ENCODE measurements around the gene RIPPLY3.

The RIPPLY3 gene, protein sequence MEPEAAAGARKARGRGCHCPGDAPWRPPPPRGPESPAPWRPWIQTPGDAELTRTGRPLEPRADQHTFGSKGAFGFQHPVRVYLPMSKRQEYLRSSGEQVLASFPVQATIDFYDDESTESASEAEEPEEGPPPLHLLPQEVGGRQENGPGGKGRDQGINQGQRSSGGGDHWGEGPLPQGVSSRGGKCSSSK

DNA sequence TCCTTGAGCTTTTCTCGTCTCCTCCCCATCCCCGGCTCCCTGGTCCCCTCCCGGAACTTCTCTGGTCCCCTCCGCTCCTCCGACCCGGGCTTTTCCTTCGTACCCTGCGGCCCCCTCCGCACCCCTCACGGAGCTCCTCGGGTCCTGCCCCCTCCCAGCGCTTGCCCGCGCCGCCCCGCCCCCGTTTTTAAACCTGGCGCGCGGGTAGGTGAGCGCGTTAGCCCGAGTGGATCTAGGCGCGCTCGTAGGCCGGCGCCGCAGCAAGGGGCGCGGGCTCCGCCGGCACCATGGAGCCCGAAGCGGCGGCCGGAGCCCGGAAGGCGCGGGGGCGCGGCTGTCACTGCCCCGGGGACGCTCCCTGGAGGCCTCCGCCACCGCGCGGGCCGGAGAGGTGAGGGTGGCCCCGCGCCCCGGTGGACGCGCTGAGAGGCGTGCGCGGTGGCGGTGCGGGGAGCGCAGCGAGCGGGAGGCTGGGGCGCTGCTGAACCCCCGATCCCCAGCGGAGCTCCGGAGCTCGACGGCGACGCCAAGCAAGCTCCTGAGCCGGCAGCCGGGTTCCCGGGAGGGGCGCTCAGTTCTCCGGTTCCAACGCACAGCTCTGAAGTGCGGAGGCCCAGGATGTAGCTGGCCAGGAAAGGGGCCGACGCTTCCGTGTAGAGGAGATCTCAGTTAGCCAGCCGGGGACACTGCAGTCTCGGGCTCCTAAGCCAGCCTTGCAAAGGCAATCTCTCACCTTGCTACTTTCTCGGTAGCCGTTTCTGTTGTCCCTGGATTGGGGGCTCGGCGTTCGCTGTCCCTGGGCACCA lies at the start of gene RIPPLY3:
RIPPLY3 (plus strand) TSS at position 217 of the 806 bp plus-strand sequence; CDS start at position 288, 71 bp downstream.
- DNase-seq (ENCODE audit: low read depth), result no peak

DNA sequence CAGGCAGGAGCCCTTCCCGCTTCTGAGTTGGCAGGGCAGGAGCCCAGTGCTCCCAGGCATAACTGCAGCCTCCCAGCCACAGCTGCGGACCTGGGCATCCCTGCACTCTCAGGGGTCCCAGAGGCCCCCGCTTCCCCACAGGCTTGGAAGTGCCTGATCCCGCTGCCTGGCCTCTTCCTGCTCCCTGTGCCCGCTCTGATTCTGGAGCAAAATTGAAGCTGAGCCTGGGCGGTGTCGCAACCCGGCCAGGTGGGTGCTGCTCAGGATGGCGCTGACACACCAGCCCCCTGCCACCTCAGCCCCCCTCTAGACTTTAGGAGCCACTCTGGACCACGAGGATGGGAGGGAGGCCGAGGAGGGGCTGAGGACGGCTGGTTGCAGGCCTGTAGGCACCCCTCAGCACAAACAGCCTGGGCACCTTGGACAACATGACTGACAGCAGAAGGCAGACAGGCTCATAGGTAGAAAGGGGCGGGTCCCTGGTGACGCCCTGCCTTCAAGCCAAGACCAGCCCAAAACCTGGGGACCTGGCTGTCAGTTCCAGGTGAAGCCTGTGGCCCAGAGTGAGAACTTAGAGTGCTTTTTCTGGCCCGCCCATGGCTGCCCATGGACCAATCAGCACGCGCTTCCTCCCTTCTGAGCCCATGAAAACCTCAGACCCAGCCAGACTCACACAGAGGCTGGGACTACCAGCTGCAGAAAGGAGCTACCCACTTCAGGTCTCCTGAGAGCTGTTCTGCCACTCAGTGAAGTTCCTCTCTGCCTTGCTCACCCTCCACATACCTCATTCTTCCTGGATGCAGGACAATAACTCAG lies 47.3 kb upstream of the RIPPLY3 start:
- no peak for DNase-seq (ENCODE audit: low read depth)

DNA sequence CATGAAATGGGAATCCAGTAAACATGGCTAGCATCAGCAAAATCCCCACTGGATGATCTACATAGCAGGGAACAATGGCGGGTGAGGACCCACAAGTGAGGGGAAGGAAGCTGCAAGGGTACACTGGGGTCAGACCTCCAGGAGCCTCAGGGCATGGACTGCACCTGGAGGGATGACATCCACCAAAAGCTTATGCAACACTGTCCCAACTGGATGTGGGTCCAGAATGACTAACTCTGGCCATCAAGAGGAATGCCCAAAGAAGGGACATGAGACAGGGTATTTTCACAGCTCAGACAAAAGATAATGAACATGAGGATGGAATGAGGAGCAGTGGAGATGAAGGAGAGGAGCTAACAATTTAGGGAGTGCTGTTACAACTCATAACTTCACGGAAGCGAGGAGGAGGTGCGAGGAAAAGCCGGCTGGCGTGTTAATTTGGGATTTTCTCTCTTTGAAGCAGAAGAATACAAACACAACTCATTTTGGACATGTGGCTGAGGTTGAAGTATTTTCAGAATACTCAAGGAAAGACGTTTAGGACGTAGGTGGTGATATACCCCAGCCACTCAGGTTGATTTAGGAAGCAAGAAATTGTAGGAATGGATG lies 45.7 kb upstream of the RIPPLY3 start:
- DNase-seq (ENCODE audit: low read depth), result no peak

DNA sequence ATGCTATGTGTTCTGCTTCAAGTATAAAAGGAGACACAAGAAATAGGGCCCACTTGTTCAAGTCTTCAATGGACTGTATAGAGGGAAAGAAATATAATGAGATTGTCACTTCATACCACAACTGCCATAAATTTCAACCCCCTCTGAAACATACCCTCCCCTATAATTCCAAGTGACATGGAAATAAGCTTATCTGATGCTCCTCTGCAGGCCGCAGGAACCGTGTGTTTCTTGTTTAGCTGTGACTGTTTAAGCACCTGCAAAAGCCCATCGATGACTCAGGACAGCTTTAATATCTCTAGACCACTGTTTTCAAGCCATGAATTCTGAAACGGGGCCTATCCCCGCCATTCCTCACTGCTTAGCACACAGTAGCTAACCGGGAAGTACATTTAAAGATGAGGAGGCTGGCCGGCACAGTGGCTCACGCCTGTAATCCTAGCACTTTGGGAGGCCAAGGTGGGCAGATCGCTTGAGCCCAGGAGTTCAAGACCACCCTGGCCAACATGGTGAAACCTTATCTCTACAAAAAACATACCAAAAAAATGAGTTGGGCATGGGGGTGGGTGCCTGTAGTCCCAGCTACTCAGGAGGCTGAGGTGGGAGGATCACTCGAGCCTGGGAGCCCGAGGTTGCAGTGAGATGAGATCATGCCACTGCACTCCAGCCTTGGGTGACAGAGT lies 44.3 kb upstream of the RIPPLY3 start:
- DNase-seq (ENCODE audit: low read depth), result no peak

DNA sequence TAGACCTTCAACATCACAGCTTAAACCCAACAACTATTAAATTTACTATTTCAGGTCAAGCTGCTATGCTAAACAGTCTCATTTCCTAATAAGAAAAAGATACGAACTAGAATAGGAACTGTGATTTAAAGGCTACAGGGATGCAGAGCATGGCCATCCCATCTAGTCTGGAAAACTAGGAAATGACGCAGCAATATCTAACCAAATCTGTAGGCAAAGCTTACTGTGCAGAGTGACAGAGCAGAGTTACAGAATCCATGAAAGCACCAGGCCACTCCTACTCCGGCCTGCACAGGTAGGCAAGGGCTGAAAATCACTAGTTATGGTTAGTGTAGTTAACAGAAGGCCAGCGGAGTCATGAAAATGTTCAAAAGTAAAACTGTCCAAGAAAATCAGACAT lies 42.1 kb upstream of the RIPPLY3 start:
- DNase-seq (ENCODE audit: low read depth), result no peak

DNA sequence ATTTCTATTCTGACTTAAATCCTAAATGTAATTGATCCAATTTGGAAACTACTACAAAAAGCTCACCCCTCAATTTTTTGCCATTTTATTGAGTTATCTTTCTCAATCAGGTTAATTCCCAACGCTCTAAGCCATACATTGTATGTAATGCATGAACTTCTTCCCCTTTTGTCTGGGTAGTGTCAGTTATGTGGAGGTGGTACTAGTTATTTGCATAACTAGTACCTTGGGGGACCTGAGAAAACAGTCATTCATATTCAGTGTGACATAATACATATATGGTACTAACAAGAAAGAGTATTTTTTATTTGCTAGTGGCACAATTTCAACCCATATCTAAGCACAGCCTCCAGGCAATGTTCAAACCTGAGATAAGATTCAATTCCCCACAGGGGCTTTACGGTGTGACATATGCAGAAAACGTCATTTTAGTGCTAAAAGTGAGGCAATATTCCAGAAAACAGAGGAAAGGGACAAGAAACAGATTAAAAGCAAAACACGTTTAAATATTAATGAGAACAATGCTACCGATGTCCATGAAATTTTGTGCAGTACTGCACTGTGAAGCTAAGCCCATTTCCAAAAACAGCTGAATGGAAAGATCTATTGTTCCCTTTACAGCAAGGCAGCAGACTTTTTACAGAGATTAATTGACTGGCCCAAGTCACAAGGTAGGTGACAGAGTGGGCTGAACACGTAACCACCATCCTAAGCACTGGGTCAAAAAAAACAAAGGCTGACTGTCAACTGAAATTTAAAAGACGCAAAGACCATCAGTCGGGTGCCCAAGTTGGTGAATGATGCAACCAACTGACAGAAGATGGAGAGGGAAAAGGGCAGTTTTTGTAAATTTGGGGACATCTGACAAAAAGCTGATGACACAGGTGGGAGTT lies 41.4 kb upstream of the RIPPLY3 start:
- no peak for DNase-seq (ENCODE audit: low read depth)

DNA sequence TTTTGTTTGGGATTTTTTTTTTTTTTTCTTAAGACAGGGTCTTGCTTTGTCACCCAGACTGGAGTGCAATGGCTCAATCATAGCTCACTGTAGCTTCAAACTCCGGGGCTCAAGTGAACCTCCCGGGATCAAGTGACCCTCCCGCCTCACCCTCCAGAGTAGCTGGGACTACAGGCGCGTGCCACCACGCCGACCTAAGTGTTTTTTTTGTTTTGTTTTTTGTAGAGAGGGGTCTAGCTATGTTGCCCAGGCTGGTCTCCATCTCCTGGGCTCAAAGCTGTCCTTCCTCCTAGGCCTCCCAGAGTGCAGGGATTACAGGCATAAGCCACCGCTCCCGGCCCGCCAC lies 40.8 kb upstream of the RIPPLY3 start:
- DNase-seq (ENCODE audit: low read depth), result no peak

DNA sequence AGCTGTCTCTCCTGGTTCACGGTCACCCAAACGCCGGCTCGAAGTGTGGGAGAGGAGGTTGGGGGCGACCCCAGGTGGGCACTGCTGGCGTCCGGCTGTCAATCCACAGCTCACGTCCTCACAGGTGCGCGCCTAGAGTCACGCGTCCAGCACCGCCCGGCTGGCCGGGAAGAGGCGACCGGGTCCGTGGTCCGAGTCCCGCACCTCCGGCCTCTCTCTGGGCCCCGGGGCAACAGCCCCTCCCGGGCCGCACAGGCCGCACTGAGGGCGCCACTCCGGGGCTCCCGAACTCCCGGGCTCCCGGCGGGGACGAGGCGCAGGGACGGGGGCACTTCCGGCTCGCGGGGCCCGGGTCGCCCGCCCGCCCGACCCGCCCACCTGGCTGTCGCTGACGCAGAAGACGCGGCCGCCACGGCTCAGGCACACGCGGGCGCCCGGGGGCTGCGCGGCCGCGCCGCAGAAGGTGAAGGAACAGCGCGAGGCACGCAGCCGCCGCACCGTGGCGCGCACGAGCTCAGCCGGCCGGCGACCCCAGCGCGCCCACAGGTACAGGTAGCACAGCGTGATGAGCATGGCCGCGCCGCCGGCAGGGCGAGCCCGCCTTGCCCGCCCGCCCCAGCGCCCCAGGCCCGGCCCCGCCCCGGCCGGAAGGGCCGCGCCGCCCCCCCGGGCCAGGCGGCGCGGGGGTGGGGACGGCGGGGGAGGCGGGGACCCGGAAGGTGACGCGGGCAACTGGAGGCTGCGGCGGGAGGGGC lies 40.3 kb upstream of the RIPPLY3 start, which contains the start of gene HLCS:
HLCS (minus strand) TSS at position 604 of the 755 bp plus-strand sequence; CDS start at position 573, 31 bp downstream.
- DNase-seq (ENCODE audit: low read depth), result peak; percentile 42

DNA sequence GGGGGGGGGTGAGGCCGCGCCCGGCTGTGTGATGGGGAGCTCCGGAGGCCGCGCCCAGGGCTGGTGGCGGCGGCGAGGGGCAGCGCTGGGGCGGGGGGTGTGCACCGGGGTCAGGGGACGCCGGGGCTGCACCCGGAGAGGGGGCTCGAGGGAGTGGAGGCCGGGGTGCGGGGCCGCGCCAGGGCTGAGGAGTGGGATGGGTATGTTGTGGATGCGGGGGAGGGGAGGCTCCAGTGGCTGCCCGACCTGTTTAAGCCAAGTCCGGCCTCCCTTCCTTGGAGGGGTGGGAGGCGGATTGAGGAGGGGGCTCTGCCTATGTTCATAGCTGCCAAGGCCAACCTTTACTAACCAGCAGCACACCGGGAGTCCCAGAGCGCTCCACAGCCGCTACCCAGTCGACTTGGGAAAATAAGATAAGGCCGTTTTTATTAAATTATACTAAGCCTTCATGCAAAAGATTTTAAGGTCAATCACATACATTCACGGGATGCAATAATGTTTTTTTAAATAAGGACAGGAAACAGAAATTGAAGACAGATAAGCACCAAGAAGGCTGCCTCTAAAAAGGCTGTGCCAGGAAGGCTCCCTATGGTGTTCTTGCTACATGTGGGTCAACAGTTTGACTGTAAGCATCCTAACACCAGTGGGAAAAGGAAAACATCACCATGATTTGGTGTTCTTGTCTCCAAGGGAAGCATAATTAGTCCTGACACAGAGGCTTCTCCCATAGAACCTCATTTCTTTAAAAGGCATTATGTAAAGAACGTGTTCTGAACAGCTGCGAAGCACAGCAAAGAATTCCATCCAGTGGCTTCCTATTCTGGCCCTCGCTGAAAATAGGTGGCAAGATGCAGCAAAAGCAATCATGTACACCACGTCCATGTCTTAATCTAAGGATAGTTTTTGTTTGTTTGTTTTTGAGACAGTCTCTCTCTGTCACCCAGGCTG lies 39.4 kb upstream of the RIPPLY3 start:
- DNase-seq (ENCODE audit: low read depth), result no peak

DNA sequence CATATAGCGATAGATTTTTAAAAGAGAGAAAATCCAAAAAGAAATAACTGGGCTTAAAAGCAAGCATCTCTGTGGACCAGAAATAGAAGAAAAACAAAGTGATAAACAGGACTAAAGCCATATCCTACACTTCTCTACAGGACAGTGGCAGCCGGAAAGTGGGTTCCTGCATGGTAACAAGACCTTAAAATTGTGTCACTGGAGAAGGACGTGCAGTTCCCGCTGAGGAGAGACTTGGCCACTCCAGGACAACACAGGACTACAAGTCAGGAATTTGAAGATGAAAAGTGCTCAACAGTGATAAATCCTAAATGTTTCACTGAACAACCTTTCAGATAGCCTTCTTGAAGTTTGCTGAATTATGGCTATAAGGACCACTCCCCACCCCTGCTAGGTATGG lies 38.1 kb upstream of the RIPPLY3 start:
- no peak for DNase-seq (ENCODE audit: low read depth)

DNA sequence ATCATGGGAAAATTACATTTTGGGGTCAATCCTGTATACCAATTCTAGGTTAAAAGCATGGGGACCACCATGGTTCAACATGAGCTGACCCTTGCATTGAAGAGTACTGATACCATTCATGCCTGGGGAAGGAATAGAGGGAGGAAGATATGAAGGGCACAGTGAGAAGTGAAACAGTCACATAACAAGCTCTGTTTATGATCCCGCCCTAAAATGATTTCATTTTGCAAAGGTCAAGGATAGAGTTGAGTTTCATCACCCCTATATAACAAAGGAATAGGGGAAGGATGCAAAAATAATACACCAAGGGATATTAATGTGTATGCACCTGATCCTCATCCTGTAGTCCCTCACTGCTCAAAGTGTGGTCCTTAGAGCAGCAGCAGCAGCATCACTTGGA lies 37.5 kb upstream of the RIPPLY3 start:
- DNase-seq (ENCODE audit: low read depth), result no peak

DNA sequence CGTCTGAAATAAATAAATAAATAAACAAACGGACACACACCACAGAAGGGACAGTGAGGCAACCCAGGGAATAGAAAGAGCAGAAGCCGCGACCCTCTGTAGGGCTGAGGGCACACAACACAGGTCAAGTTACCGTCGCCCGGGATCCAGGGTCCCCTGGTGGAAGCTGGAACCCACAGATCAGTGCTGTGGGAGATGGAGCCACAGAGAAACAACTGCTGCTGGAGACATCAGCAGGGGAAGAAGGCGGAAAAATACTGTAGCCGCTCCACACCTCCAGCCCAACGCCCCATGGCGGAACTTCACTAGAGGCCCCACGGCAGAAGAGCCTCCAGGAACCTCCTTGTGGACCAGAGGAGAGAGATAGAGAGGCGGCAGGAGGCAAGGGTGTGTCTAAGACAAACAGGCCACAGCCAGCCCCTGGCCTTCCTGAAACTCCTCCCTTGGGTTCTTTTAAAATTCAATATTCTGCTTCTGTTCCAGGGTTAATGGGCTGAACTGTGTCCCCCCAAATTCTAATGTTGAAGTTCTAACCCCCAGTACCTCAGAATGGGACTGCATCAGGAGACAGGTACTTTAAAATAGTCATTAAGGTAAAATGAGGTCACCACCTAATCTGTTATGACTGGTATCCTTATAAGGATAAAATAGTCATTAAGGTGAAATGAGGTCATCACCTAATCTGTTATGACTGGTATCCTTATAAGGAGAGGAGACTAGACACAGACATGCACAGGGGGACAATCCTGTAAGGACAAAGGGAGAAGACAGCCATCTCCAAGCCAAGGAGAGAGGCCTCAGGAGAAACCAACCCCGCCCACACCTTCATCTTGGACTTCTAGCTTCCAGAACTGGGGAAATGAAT lies 32.3 kb upstream of the RIPPLY3 start:
- no peak for DNase-seq (ENCODE audit: low read depth)

DNA sequence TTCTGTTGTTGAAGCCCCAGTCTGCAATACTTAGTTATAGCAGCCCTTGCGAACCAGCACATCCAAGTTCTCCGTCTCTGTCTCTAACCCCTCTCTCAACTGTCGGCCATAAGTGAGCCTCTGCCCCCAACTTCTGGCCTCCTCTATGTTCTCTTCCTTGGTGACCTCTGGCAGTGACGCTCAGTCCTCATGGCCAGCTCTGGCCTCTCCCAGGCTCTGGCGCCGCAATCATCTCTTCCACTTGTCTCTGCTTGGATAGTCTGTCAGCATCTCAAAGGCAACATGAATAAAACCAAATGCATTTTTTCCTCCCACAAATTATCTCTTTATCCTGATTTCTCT lies 31.7 kb upstream of the RIPPLY3 start:
- DNase-seq (ENCODE audit: low read depth), result no peak

DNA sequence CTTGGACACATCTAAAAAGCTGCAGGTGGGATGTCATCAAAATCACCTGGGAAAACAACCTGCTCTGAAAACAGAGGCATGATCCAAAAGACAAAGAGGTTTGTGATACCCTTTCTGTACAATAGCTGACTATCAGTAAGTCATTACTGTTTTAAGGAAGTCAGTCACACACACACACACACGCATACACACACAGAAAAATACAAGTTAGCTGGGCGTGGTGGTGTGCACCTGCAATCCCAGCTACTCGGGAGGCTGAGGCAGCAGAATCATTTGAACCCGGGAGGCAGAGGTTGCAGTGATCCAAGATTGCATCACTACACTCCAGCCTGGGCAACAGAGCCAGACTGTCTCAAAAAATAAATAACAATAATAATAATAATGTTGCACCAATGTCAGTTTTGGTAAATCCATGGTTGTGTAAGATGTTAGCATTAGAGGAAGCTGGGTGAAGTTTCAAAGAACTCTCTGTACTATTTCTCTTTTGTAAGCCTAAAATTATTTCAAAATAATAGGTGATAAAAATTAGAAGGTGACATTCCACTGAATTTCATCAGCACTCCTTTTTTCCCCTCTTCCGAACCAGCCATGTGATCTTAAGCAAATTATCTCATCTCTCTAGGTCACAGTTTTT lies 30.2 kb upstream of the RIPPLY3 start:
- no peak for DNase-seq (ENCODE audit: low read depth)

DNA sequence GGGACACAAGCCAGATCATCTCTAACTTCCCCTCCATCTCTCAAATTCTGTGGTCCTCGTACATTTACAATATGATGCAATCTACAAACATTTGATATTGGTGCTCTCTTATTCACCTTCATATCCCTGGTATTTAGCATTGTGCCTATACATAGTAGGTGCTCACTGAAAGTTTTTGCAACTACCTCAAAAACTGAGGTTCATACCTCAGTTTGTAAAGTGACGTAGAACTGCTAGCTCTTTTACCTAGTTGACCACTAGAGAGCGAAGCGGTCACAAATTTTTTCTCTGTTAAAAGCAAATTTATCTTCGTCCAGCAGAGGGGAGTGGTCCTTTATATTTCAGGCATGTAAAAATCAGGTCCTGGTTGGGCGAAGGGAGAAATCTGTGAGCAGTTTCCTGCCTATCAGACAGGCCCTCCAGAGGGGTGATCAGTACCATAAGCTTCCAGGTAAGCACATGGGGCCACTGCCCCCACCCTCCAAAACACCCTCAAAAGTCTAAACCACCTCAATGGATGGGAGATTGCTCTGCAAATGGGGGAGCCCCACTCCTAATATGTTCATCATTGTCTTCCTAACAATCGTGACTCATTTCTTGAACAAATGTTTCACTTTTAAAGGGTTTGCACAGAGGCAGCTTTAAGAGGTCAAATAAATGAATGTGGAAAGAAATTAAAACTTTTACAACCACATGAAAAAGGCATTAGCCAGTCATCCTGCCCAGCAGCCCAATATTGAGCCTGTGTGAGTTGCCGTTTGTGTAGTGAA lies 29.4 kb upstream of the RIPPLY3 start:
- no peak for DNase-seq (ENCODE audit: low read depth)

DNA sequence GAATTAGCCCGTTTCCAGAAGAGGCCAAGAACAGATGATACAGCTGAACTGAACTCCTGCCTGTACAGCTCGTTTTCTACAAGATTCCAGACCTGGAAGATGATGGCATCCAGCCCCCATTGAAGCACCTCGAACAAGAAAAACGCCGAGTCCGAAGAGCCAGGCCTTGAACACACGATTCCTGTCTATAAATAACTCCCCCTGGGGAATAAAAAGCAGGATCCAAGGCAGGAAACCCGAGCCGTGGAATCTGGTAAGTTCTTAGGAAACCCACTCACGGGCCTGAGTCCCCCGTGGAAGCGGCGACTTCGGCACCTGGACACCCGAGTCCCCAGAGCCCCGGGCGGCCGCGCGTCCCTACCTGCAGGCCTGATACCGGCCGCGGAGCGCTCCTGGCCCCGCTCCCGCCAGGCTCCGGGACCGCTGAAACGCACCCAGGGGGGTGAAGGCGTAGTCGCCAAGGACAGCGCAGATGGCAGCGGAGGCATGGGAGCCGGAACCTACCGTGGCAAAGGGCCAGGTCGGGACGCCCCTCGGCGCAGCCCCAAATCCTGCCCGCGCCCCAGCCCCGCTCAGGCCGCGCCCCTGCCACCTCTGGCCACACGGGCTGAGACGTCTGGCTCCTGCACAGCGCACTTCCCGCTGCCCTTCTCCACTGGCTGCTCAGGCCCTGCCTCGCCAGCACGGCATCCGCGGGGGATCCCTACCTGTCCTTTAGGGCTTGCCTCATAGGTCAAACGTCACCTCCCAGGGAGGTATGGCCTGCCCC lies 26.0 kb upstream of the RIPPLY3 start:
- DNase-seq (ENCODE audit: low read depth), result no peak

All from stimulated activated CD8-positive, alpha-beta memory T cell treated with anti-CD3 and anti-CD28 coated beads, Interleukin-7, amount 100 ng/mL, for 24 hours (primary cell).